Calu3 (cell line): Measurements from ENCODE around the gene BRD9. TPM values are rescaled to one million over a fixed set of nuclear protein-coding genes. Genes with fewer than 3 reads are reported as not detected.

ENCODE experiments used
- BruUV-seq: library from RNA; stranded (reverse); fragments of 400-500 nt; replicated peaks from 2 replicates; lab custom pipeline; 2021; lab: Mats Ljungman, UMichigan
- CTCF ChIA-PET: fragments of 300-600 bp; sonication (Branson Sonifier 250); formaldehyde crosslinking; loops from one replicate; lab custom pipeline; 2022; ENCODE audit warnings: antibody characterized with exemption; lab: Charles Lee
- DNase-seq: peaks from one replicate; pipeline ENCODE4 v3.0.0; 2022
- H3K27ac Mint-ChIP-seq: one replicate; pipeline ENCODE4 v1.8.0; 2022; ENCODE audit warnings: mixed read lengths; ENCODE audit not compliant: unreplicated experiment
- H3K27me3 Mint-ChIP-seq: one replicate; pipeline ENCODE4 v1.8.0; 2022; ENCODE audit warnings: mixed read lengths; ENCODE audit not compliant: unreplicated experiment
- H3K36me3 Mint-ChIP-seq: one replicate; pipeline ENCODE4 v1.8.0; 2022; ENCODE audit warnings: mild to moderate bottlenecking, moderate library complexity, mixed read lengths; ENCODE audit not compliant: insufficient read depth, unreplicated experiment
- H3K4me1 Mint-ChIP-seq: one replicate; pipeline ENCODE4 v1.8.0; 2022; ENCODE audit warnings: mild to moderate bottlenecking, low read depth, mixed read lengths; ENCODE audit not compliant: unreplicated experiment
- H3K4me3 Mint-ChIP-seq: one replicate; pipeline ENCODE4 v1.8.0; 2022; ENCODE audit warnings: mild to moderate bottlenecking, low read depth, moderate library complexity, mixed read lengths; ENCODE audit not compliant: unreplicated experiment
- H3K9me3 Mint-ChIP-seq: one replicate; pipeline ENCODE4 v1.8.0; 2022; ENCODE audit warnings: low read depth, mixed read lengths; ENCODE audit not compliant: unreplicated experiment
- CTCF ChIP-seq: fragments of 200-600 bp; IDR thresholded peaks from one replicate; pipeline ENCODE4 v1.8.0; 2022; ENCODE audit warnings: antibody characterized with exemption; ENCODE audit not compliant: unreplicated experiment
- intact Hi-C: fragments of 100-400 bp; cut with micrococcal nuclease; formaldehyde crosslinking; loops from one replicate; pipeline ENCODE4 v1.10.0; 2022; ENCODE audit not compliant: unreplicated experiment
- total RNA-seq: library from RNA; stranded (reverse); gene quantifications from 2 replicates; pipeline ENCODE4 v1.2.3, GENCODE V29; 2022

The BRD9 gene
- total RNA-seq, 1 experiment from 2014 or later = 64.1 TPM

GRCh38 chr5:932628-933250 lies 40.1 kb upstream of the BRD9 start:
- intact Hi-C loops = no loop called here
- no peaks in the 10 kb centered on the region for H3K36me3 Mint-ChIP-seq
- no peaks in the 10 kb centered on the region for H3K9me3 Mint-ChIP-seq
- CTCF ChIA-PET = no interaction called here
- H3K27me3 Mint-ChIP-seq = peaks cover 45% of the 10 kb centered on the region
- no peak for DNase-seq
- no peak for TF ChIP-seq CTCF
- no TSS peak for BruUV-seq
- H3K4me1 Mint-ChIP-seq = no peaks in the 10 kb centered on the region
- H3K4me3 Mint-ChIP-seq = no peak overlapping the region
- H3K27ac Mint-ChIP-seq = no peak overlapping the region

- Mint-ChIP-seq H3K4me1 (no peaks in the 10 kb centered on the region), H3K27me3 (peaks cover 42% of the 10 kb centered on the region), H3K27ac (no peak overlapping the region), H3K36me3 (no peaks in the 10 kb centered on the region), H3K4me3 (no peak overlapping the region), H3K9me3 (no peaks in the 10 kb centered on the region)
- intact Hi-C loops = no loop called here
- CTCF ChIA-PET = no interaction called here
- no peak for DNase-seq
- TF ChIP-seq CTCF = no peak
- BruUV-seq = no TSS peak
Measured at GRCh38 chr5:932151-932627, 39.6 kb upstream of the BRD9 start.

- H3K4me1 Mint-ChIP-seq = no peaks in the 10 kb centered on the region
- BruUV-seq = no TSS peak
- no peak overlapping the region for H3K27ac Mint-ChIP-seq
- intact Hi-C loops = no loop called here
- H3K27me3 Mint-ChIP-seq = peaks cover 37% of the 10 kb centered on the region
- no peak for TF ChIP-seq CTCF
- CTCF ChIA-PET = no interaction called here
- no peak for DNase-seq
- no peaks in the 10 kb centered on the region for H3K36me3 Mint-ChIP-seq
- no peak overlapping the region for H3K4me3 Mint-ChIP-seq
- H3K9me3 Mint-ChIP-seq = no peaks in the 10 kb centered on the region
Measured at GRCh38 chr5:931570-932145, 39.1 kb upstream of the BRD9 start.

- BruUV-seq = no TSS peak
- Mint-ChIP-seq H3K27me3 (peaks cover 29% of the 10 kb centered on the region), H3K27ac (no peak overlapping the region)
Measured at GRCh38 chr5:930866-931265, 38.3 kb upstream of the BRD9 start.

More at GRCh38 chr5:930866-931265, 38.3 kb upstream of the BRD9 start:
- CTCF ChIA-PET = no interaction called here
- no peaks in the 10 kb centered on the region for H3K36me3 Mint-ChIP-seq
- H3K4me1 Mint-ChIP-seq = no peaks in the 10 kb centered on the region
- intact Hi-C loops = no loop called here
- no peak for DNase-seq
- H3K4me3 Mint-ChIP-seq = no peak overlapping the region
- TF ChIP-seq CTCF = no peak
- H3K9me3 Mint-ChIP-seq = no peaks in the 10 kb centered on the region
